HepG2 (cell line): ENCODE measurements around the gene HSPA1A. TPM values are rescaled to one million over a fixed set of nuclear protein-coding genes. Genes with fewer than 3 reads are reported as not detected.

Experiments
- ATAC-seq: fragments of 200-7000 bp; cut with Tn5 transposase; 3 replicates; pipeline ENCODE4 v1.9.1; 2020; ENCODE audit warnings: mild to moderate bottlenecking, moderate library complexity
- BruUV-seq: library from RNA; stranded (reverse); fragments of 400-500 nt; replicated peaks from 2 replicates; lab custom pipeline; 2021; lab: Mats Ljungman, UMichigan
- CTCF ChIA-PET: fragments of 300-600 bp; formaldehyde crosslinking; extraction: SDS; loops from one replicate; lab custom pipeline; 2021; ENCODE audit warnings: low total read pairs, inconsistent platforms, low intra/inter-chr PET ratio; lab: Yijun Ruan, JAX
- POLR2A ChIA-PET: fragments of 350-600 bp; sonication (Branson Sonifier 250); formaldehyde crosslinking; loops from one replicate; lab custom pipeline; 2020; ENCODE audit warnings: antibody characterized with exemption, inconsistent platforms; lab: Yijun Ruan, JAX
- DNase-seq: peaks from one replicate; pipeline ENCODE4 v3.0.0-alpha.2; 2015; ENCODE audit warnings: low spot score
- FAIRE-seq: peaks from 3 replicates; lab custom pipeline; 2011; peaks lifted over from hg19 to GRCh38; lab: Jason Lieb, UNC
- H2AFZ ChIP-seq: one replicate; pipeline ENCODE4 v1.6.1; 2011; ENCODE audit warnings: low read length, inconsistent platforms
- H3K27ac ChIP-seq: fragments of 300-600 bp; 3 replicates; pipeline ENCODE4 v1.8.0; 2011; ENCODE audit warnings: mixed run types, mild to moderate bottlenecking, mixed read lengths, low read length, inconsistent platforms; ENCODE audit not compliant: insufficient read depth; ENCODE audit errors: extremely low read length
- H3K27me3 ChIP-seq, 2 experiments: fragments of 200-600 bp in 1 of 2; 2 replicates in 1 of 2; 3 replicates in 1 of 2; pipeline versions ENCODE4 v1.6.0 to v1.8.0; 2011; ENCODE audit warnings: low read length in 2 of 2, mild to moderate bottlenecking in 2 of 2, moderate library complexity in 2 of 2, inconsistent platforms in 1 of 2; ENCODE audit not compliant: insufficient read depth in 2 of 2, control insufficient read depth in 1 of 2
- H3K36me3 ChIP-seq, 2 experiments: fragments of 200-600 bp in 1 of 2; replicated peaks in 1 of 2; 2 replicates in 1 of 2; 3 replicates in 1 of 2; pipeline versions ENCODE4 v1.5.1 to v1.8.0; 2011; ENCODE audit warnings: low read length in 2 of 2, inconsistent platforms in 1 of 2; ENCODE audit not compliant: insufficient read depth in 2 of 2, control insufficient read depth in 1 of 2
- H3K4me1 ChIP-seq: 2 replicates; pipeline ENCODE4 v1.5.1; 2012; ENCODE audit warnings: low read length, inconsistent platforms; ENCODE audit not compliant: insufficient read depth
- H3K4me2 ChIP-seq: 2 replicates; pipeline ENCODE4 v1.6.0; 2011; ENCODE audit warnings: low read depth, low read length, inconsistent platforms
- H3K4me3 ChIP-seq, 3 experiments: fragments of 200-600 bp in 1 of 3; sonication (generic), shearing (Covaris generic) in 1 of 3; replicated peaks in 1 of 3; 2 replicates each; pipeline ENCODE4 v1.5.1; 2011 to 2016; ENCODE audit warnings: low read length in 3 of 3, inconsistent platforms in 2 of 3, low read depth in 2 of 3, mild to moderate bottlenecking in 2 of 3, control low read depth in 1 of 3, mixed read lengths in 1 of 3; ENCODE audit not compliant: insufficient read depth in 1 of 3
- H3K79me2 ChIP-seq: one replicate; pipeline ENCODE4 v1.6.1; 2011; ENCODE audit warnings: low read length, inconsistent platforms; ENCODE audit not compliant: insufficient read depth
- H3K9ac ChIP-seq: 2 replicates; pipeline ENCODE4 v1.6.0; 2011; ENCODE audit warnings: mild to moderate bottlenecking, low read depth, low read length, inconsistent platforms; ENCODE audit not compliant: insufficient read depth
- H3K9me3 ChIP-seq: 2 replicates; pipeline ENCODE4 v1.5.1; 2012; ENCODE audit warnings: mild to moderate bottlenecking, low read length
- H4K20me1 ChIP-seq: 2 replicates; pipeline ENCODE4 v1.6.0; 2011; ENCODE audit warnings: inconsistent platforms, mild to moderate bottlenecking, low read length, moderate library complexity; ENCODE audit not compliant: insufficient read depth
- BCL6 ChIP-seq: IDR thresholded peaks from 2 replicates; pipeline ENCODE4 v1.6.1; 2016; ENCODE audit warnings: missing genetic modification reagents, missing compliant biosample characterization
- FOXA1 ChIP-seq, 2 experiments: fragments of 450-650 bp in 1 of 2; sonication (generic) in 1 of 2; formaldehyde crosslinking in 1 of 2; IDR thresholded peaks; 2 replicates each; pipeline versions ENCODE4 v1.4.0 to v1.6.1; 2016 to 2020; ENCODE audit warnings: missing genetic modification reagents in 1 of 2
- RBM22 ChIP-seq: fragments of 200-400 bp; formaldehyde crosslinking; optimal IDR thresholded peaks from 2 replicates; pipeline ENCODE3; 2017; ENCODE audit warnings: mild to moderate bottlenecking, low read length, moderate library complexity
- RORA ChIP-seq: sonication (generic); formaldehyde crosslinking; IDR thresholded peaks from 2 replicates; pipeline ENCODE4 v1.5.0; 2020; ENCODE audit warnings: mild to moderate bottlenecking, missing genetic modification reagents, moderate library complexity
- ZNF616 ChIP-seq: sonication (generic); formaldehyde crosslinking; IDR thresholded peaks from 2 replicates; pipeline ENCODE4 v1.5.0; 2020; ENCODE audit warnings: low read depth, mild to moderate bottlenecking, missing genetic modification reagents
- WGBS: methylation state at CpG from one replicate; pipeline ENCODE4 v1.1.6; 2017; ENCODE audit warnings: low lambda C conversion rate; 5-methylcytosine and 5-hydroxymethylcytosine counted together
- in situ Hi-C: cut with HindIII; loops from 2 replicates; pipeline ENCODE4 v1.10.0; 2017; ENCODE audit warnings: low pct_unique_long_range_greater_than_20kb; ENCODE audit not compliant: extremely low pct_ligation_motif_present
- intact Hi-C: fragments of 100-400 bp; cut with micrococcal nuclease; formaldehyde crosslinking; loops from one replicate; pipeline ENCODE4 v1.10.0; 2022; ENCODE audit not compliant: unreplicated experiment
- polyA plus RNA-seq, 8 experiments: library from polyadenylated mRNA; depleted of rRNA in 3 of 8; stranded (reverse) in 7 of 8; unstranded in 1 of 8; fragments of >200 nt; fragmentation: Illumina TruSeq in 4 of 8; extraction: Trizol in 4 of 8; gene quantifications; 2 replicates each; pipeline versions ENCODE4 v1.2.1 to v1.2.3, GENCODE V29; 2011 to 2016; ENCODE audit warnings: low read depth in 4 of 8, missing spikeins in 1 of 8, mixed read lengths in 1 of 8; ENCODE audit not compliant: insufficient read depth in 1 of 8
- total RNA-seq, 5 experiments: library from RNA; depleted of rRNA; stranded (reverse); fragments of >200 nt; fragmentation: Illumina TruSeq; extraction: Trizol; gene quantifications; 2 replicates each; pipeline ENCODE4 v1.2.3, GENCODE V29; 2016; ENCODE audit warnings: low read depth in 1 of 5
- TF ChIP-seq, protein P1 (sequence below), 2 experiments: fragments of 450-650 bp in 1 of 2; sonication (generic) in 1 of 2; formaldehyde crosslinking in 1 of 2; IDR thresholded peaks; 2 replicates each; pipeline versions ENCODE4 v1.6.1 to v1.8.0; 2016 to 2022; ENCODE audit warnings: antibody characterized with exemption in 1 of 2, mild to moderate bottlenecking in 1 of 2, missing genetic modification reagents in 1 of 2
- TF ChIP-seq, protein P2 (sequence below): sonication (generic); formaldehyde crosslinking; IDR thresholded peaks from 2 replicates; pipeline ENCODE4 v1.4.0; 2020; ENCODE audit warnings: mild to moderate bottlenecking, missing genetic modification reagents
- TF ChIP-seq, protein P3 (sequence below): sonication (generic); formaldehyde crosslinking; IDR thresholded peaks from 2 replicates; pipeline ENCODE4 v1.8.0; 2022; ENCODE audit warnings: mild to moderate bottlenecking, missing genetic modification reagents

Gene HSPA1A
- total and polyA plus RNA-seq, 2 of the 13 experiments (the other 11 are each of a cell fraction or from before 2014, with no cell fraction given): 44.5 to 85.0 TPM

DNA sequence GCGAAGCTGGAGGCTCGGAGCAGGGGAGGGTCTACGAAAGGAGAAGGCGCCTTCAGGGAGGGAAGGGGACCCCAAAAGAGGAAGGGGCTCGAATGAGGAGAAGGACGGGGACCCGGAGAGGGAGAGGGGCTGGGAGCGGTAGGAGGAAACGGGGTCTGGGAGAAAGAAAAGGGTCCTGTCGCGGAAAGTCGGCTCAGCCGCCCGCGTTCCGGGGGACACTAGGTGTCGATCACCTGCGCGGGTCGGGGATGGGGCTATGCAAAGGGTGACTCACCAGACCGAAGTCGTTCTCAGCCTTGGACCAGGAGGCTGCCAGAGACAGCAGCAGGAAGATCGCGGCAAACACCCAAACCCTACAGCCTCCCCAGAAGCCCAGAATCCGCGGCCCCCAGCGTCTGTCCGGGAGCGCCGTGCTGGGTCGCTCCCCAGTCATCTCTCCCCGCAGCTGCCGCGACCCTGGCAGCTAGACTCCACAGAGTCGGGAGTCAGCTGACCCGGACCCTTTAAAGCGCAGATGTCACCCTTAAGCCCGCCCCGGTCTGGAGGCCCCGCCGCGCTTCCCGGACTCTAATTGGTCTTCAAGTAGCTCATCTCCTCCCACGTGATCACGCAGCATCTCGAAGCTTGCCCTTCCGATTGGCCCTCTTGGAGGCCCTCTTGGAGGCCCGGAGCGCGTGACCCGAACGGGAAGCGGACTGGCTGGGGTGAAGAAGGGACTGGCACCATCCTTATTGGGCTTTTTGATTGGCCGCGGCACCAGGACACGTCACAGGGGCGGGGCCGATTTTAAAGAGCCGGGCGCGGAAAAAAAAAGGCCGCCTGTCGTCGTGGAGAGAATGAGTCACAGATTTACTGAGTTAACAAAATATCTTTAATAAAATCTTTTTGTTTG is 47.2 kb downstream of the HSPA1A start, which contains the start of gene NEU1:
Gene NEU1, minus strand, starts transcription at position 478 of the 892 bp plus-strand sequence. Its CDS starts 45 bp downstream, at position 433.
- intact Hi-C loops (loop anchor here (1.0 to 2.0 kb wide), 2 partner anchors 28 to 90 kb away; no protein-coding TSS in a partner anchor), in situ Hi-C loops (no loop called here)
- FAIRE-seq (peak; percentile 87), DNase-seq (peak; percentile 100), ATAC-seq (peak; percentile 81)
- BruUV-seq: no TSS peak
- H3K4me1 ChIP-seq: peaks cover 68% of the 10 kb centered on the region
- H3K27ac ChIP-seq: peak within 1 kb of the TSS; percentile 92
- no peaks in the 10 kb centered on the region for H4K20me1 ChIP-seq
- ChIA-PET POLR2A (interaction anchor here (0.6 to 5.4 kb wide), 58 partner anchors 9 to 1109 kb away, joined by 3 to 264 read pairs (median 6); partner anchors contain the start of genes ABHD16A, AIF1, APOM and ATF6B), CTCF (no interaction called here)
- no peak within 1 kb of the TSS for H2AFZ ChIP-seq
- H3K9me3 ChIP-seq: no peaks in the 10 kb centered on the region
- peaks cover 6 to 29% of the 10 kb centered on the region in 2 experiments; a peak in 4 of 5 replicates for H3K36me3 ChIP-seq
- peak within 1 kb of the TSS; percentile 99 for H3K4me2 ChIP-seq
- peaks cover 35% of the 10 kb centered on the region for H3K79me2 ChIP-seq
- WGBS: under 1% methylated on average over 40 of the region's 64 CpGs
- H3K4me3 ChIP-seq: peak within 1 kb of the TSS; percentile 75 to 99 (median 84)
- peak within 1 kb of the TSS; percentile 89 for H3K9ac ChIP-seq
- H3K27me3 ChIP-seq: no peaks in the 10 kb centered on the region; a peak in 1 of 5 replicates
- TF ChIP-seq RORA (CRISPR knock-in tag) (no peak), BCL6 (peak; percentile 60), FOXA1 (IDR thresholded peaks at IDR 0.05) (no peak), FOXA1 (CRISPR knock-in tag; IDR thresholded peaks at IDR 0.05) (no peak), RBM22 (peak; percentile 88), ZNF616 (CRISPR knock-in tag) (no peak)
- TF ChIP-seq, protein P1, sequence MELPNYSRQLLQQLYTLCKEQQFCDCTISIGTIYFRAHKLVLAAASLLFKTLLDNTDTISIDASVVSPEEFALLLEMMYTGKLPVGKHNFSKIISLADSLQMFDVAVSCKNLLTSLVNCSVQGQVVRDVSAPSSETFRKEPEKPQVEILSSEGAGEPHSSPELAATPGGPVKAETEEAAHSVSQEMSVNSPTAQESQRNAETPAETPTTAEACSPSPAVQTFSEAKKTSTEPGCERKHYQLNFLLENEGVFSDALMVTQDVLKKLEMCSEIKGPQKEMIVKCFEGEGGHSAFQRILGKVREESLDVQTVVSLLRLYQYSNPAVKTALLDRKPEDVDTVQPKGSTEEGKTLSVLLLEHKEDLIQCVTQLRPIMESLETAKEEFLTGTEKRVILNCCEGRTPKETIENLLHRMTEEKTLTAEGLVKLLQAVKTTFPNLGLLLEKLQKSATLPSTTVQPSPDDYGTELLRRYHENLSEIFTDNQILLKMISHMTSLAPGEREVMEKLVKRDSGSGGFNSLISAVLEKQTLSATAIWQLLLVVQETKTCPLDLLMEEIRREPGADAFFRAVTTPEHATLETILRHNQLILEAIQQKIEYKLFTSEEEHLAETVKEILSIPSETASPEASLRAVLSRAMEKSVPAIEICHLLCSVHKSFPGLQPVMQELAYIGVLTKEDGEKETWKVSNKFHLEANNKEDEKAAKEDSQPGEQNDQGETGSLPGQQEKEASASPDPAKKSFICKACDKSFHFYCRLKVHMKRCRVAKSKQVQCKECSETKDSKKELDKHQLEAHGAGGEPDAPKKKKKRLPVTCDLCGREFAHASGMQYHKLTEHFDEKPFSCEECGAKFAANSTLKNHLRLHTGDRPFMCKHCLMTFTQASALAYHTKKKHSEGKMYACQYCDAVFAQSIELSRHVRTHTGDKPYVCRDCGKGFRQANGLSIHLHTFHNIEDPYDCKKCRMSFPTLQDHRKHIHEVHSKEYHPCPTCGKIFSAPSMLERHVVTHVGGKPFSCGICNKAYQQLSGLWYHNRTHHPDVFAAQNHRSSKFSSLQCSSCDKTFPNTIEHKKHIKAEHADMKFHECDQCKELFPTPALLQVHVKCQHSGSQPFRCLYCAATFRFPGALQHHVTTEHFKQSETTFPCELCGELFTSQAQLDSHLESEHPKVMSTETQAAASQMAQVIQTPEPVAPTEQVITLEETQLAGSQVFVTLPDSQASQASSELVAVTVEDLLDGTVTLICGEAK (IDR thresholded peaks at IDR 0.05): no peak
- TF ChIP-seq, protein P1 (CRISPR knock-in tag; IDR thresholded peaks at IDR 0.05): peak; percentile 49; the same call in 1 of the 2 replicates
- TF ChIP-seq, protein P2, sequence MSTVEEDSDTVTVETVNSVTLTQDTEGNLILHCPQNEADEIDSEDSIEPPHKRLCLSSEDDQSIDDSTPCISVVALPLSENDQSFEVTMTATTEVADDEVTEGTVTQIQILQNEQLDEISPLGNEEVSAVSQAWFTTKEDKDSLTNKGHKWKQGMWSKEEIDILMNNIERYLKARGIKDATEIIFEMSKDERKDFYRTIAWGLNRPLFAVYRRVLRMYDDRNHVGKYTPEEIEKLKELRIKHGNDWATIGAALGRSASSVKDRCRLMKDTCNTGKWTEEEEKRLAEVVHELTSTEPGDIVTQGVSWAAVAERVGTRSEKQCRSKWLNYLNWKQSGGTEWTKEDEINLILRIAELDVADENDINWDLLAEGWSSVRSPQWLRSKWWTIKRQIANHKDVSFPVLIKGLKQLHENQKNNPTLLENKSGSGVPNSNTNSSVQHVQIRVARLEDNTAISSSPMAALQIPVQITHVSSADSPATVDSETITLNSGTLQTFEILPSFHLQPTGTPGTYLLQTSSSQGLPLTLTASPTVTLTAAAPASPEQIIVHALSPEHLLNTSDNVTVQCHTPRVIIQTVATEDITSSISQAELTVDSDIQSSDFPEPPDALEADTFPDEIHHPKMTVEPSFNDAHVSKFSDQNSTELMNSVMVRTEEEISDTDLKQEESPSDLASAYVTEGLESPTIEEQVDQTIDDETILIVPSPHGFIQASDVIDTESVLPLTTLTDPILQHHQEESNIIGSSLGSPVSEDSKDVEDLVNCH (CRISPR knock-in tag): no peak
- TF ChIP-seq, protein P3, sequence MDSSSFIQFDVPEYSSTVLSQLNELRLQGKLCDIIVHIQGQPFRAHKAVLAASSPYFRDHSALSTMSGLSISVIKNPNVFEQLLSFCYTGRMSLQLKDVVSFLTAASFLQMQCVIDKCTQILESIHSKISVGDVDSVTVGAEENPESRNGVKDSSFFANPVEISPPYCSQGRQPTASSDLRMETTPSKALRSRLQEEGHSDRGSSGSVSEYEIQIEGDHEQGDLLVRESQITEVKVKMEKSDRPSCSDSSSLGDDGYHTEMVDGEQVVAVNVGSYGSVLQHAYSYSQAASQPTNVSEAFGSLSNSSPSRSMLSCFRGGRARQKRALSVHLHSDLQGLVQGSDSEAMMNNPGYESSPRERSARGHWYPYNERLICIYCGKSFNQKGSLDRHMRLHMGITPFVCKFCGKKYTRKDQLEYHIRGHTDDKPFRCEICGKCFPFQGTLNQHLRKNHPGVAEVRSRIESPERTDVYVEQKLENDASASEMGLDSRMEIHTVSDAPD (CRISPR knock-in tag): peak; percentile 2; the same call in 1 of the 2 replicates
